Cortex of kidney (tissue), 1 donor: ENCODE results near the gene LMOD1.
"Not testable (repeated sequence)": the region's sequence is repeated elsewhere in the genome, so short reads cannot be mapped to it uniquely, and the experiment has no call there.

Source experiments
- DNase-seq: peaks from one replicate; lab custom pipeline; 2025; lab: John Stamatoyannopoulos, UW

LMOD1 gene

DNA sequence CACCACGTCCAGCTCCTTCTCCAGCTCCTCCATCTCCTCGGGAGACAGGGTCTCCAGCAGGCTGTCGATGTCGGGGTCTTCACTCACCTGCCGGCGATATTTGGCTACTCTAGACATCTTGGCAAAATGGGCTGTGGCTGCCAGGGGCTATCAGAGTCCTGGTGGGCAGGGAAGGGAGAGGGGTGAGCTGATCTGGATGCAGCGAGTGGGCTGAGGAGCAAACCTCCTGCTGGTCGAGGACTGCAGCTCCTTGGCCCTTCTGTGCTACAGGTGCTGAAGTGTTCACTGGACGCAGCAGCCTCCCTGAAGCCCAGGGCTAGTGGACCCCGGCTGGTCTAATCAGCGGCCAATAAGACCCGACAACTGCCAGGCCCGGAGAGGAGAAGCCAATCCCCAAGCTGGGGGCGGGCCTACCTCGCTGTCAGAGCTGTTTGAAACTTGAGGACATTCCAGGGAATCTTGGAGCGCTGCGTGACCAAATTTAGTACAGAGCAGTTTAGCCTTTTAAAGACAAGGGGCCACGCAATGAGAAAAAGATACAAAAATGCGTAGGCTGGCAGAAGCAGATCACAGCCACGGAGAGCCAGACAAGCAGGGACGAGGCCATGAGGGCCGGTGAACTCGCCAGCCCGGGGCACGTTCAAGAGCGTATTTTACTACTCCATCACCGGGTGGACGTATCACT lies at the start of gene LMOD1:
Gene LMOD1, minus strand, starts transcription at position 325 of the 685 bp plus-strand sequence. Its CDS starts 208 bp downstream, at position 117.
- no peak for DNase-seq

DNA sequence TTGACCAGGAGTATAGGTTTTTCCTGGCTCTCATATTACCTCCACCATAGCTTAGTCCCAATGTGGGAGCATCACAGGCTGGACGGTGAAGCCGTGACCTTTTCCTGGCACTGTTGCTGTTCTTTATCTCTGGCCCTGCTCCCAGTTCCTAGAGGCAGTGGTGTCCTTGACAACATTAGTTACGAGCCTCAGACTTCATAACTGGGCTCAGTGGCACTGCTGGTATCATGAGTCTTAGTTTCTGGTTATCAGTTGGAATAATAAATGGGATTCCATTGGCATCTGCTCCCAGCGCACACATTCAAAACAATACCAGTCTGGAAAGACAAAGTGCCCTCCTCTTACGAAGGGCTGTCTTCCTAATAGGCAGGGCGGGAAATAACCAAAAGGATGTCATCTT lies 44.1 kb upstream of the LMOD1 start:
- DNase-seq: no peak

- DNase-seq: no peak
These were observed 43.2 kb upstream of the LMOD1 start for GRCh38 chr1:201989354-201990128.

DNA sequence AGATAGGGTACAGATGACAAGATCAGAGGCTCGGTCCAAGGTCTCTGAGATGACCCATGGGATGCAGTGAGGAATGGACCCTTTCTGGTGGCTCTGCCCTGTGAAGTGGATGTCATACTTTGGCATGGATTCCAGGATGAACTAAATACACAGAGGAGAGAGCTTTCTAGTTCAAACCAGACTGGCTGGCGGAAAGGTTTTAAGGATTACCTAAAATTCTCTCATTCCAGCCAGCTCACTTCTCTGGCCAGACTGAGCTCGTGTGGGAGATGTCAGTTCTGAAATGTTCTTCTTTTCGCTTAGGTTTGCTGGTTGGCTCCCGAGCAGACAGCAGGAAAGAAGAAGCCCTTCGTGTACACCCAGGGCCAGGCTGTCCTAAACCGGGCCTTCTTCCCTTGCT lies 42.3 kb upstream of the LMOD1 start:
- no peak for DNase-seq

- DNase-seq: no peak
These were observed 39.0 kb upstream of the LMOD1 start for GRCh38 chr1:201985355-201985754.

GRCh38 chr1:201984446-201984845 lies 38.1 kb upstream of the LMOD1 start:
- DNase-seq: no peak

DNA sequence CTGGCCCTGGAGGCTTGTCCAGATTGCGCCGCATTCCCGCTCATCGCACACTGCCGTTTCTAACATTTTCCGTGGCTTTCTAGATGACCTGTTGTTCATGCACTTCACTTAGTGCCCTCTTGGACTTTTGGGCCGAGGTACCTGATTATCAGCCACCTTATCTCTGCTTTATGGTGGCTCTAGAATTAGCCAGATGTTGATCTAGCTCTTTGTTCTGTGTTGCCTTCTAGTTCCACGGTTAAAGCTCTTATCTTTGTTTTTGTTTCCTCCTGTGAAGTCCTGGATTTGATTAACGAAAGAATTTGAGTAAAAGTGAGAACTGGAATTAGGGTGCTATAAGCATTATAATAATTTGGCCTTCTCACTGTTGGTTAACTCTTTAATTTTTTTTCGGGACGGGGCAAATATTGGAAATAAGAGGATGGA lies 37.0 kb upstream of the LMOD1 start:
- DNase-seq: no peak

DNA sequence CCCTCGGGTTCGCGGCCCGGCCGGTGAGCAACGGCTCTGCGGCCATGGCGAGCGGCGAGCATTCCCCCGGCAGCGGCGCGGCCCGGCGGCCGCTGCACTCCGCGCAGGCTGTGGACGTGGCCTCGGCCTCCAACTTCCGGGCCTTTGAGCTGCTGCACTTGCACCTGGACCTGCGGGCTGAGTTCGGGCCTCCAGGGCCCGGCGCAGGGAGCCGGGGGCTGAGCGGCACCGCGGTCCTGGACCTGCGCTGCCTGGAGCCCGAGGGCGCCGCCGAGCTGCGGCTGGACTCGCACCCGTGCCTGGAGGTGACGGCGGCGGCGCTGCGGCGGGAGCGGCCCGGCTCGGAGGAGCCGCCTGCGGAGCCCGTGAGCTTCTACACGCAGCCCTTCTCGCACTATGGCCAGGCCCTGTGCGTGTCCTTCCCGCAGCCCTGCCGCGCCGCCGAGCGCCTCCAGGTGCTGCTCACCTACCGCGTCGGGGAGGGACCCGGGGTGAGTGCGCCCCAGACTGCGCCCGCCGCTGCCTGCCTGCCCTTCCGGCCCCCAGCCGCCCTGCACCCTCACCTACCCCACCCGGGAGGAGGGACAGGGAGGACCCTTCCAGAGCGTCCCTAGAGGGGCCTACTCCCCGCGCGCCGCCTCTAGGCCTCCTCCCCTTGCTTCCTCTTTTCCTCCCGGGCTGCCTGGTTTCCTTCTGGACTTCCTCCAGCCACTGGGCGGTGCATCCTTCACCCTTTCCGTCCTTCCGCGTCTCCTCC lies 36.5 kb upstream of the LMOD1 start, which contains the start of gene RNPEP:
Gene RNPEP, plus strand, starts transcription at position 26 of the 757 bp plus-strand sequence. Its CDS starts 19 bp downstream, at position 45.
- DNase-seq: no peak

- no peak for DNase-seq
These were observed 35.8 kb upstream of the LMOD1 start for GRCh38 chr1:201982082-201982622.

GRCh38 chr1:201970334-201971159 lies 24.2 kb upstream of the LMOD1 start:
- no peak for DNase-seq

GRCh38 chr1:201968202-201968925 lies 22.0 kb upstream of the LMOD1 start:
- no peak for DNase-seq

GRCh38 chr1:201966171-201966570 lies 19.8 kb upstream of the LMOD1 start:
- no peak for DNase-seq

DNA sequence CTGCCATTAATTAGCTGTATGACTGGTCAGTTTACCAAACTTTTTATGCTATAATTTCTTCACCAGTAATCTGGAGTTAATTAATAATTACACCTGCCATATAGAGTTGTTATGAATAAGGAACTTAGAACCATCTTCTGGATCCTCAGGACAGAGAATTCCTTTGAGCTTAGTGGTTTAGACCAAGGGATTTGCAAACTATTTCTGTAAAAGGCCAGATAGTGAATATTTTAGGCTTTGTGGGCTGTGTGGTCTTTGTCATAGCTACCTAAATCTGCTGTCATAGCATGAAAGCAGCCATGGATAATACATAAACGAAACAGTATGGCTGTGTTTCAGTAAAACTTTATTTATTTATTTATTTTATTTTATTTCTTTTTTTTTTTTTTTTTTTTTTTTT lies 17.9 kb upstream of the LMOD1 start:
- DNase-seq: no peak

GRCh38 chr1:201962382-201962781 lies 16.0 kb upstream of the LMOD1 start:
- not testable (repeated sequence) for DNase-seq

- no peak for DNase-seq
These were observed 12.0 kb upstream of the LMOD1 start for GRCh38 chr1:201958348-201958747.

GRCh38 chr1:201955729-201956143 lies 9.4 kb upstream of the LMOD1 start:
- no peak for DNase-seq

- no peak for DNase-seq
These were observed 8.8 kb upstream of the LMOD1 start, which contains the start of gene TIMM17A for GRCh38 chr1:201955009-201955728. Gene TIMM17A, plus strand, starts transcription at chr1:201955503. Its CDS starts 24 bp downstream, at chr1:201955527.

DNA sequence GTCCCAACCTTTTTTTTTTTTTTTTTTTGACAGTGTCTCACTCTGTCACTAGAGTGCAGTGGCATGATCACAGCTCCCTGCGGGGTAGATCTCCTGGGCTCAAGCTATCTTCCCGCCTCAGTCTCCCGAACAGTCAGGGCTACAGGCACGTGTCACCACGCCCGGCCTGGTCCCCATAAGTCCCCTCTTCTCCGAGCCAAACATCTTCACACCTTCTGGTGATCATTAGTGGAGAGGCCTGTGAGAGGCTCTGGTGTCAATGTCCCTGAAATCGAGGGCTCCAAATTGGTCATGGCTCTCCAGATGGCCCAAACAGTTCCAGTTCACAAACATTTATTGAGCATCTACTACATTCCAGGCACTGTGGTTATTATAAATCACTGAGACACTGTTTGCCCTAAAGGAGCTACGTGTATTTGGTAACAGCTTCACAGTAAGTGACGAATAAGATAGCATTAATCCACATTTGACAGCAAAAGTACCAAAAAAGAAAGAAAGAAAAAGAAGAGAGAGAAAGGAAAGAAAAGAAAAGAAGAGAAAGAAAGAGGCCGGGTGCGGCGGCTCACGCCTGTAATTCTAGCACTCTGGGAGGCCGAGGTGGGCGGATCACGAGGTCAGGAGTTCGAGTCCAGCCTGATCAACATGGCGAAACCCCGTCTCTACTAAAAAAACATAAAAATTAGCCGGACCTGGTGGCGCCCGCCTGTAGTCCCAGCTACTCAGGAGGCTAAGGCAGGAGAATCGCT lies 8.1 kb upstream of the LMOD1 start:
- DNase-seq: no peak

GRCh38 chr1:201949491-201949890 lies 3.1 kb upstream of the LMOD1 start:
- no peak for DNase-seq
